Skeletal muscle satellite cell (primary cell): ENCODE data around the gene PARM1.

Experiments
- H3K27me3 ChIP-seq: 2 replicates; pipeline ENCODE4 v1.7.0; 2013; ENCODE audit warnings: low read length; ENCODE audit not compliant: control insufficient read depth, insufficient read depth
- H3K36me3 ChIP-seq: 2 replicates; pipeline ENCODE4 v1.7.0; 2013; ENCODE audit warnings: mild to moderate bottlenecking, control low read depth, low read length; ENCODE audit not compliant: insufficient read depth
- H3K4me1 ChIP-seq: 2 replicates; pipeline ENCODE4 v1.7.0; 2013; ENCODE audit warnings: low read length; ENCODE audit not compliant: control insufficient read depth, insufficient read depth
- H3K4me2 ChIP-seq: 2 replicates; pipeline ENCODE4 v1.7.0; 2013; ENCODE audit warnings: mild to moderate bottlenecking, low read length
- H3K4me3 ChIP-seq: 2 replicates; pipeline ENCODE4 v1.7.0; 2013; ENCODE audit warnings: low read length
- H3K9ac ChIP-seq: 2 replicates; pipeline ENCODE4 v1.7.0; 2013; ENCODE audit warnings: mild to moderate bottlenecking, low read depth, low read length, moderate library complexity
- H3K9me3 ChIP-seq: replicated peaks from 2 replicates; pipeline ENCODE4 v1.7.0; 2013; ENCODE audit warnings: mild to moderate bottlenecking, control low read depth, low read length

Gene PARM1

DNA sequence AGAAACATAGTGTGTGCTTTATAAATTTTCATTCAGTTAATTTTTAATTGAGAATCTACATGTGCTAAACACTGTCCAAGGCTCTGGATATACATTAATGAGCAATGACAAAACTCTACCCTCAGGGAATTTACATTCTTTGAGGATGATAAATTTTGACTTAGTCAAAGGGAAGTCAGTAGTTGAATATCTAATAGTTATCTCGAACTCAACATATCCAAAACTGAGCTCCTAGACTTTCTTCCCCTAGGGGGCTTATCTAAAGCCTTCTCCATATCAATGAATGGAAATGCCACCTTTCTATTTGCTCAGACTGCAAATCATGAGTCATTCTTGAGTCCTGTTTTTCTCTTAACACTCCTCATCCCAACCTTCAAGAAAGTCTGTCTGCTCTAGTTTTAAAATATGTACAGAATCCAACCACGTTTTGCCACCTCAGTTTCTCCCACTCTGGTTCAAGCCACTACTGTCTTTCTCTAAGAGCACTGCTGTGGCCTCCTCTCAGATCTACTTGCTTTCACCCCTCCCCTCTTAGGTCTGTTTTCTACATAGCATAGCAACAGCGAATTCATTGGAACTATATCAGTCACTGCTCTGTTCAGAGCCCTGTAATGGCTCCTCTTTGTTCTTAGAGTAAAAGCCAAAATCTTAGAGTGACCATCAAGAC, 9.5 kb downstream of the PARM1 start:
- Histone ChIP-seq H3K4me1 (no peaks in the 10 kb centered on the region), H3K4me3 (no peak overlapping the region), H3K27me3 (peaks cover 14% of the 10 kb centered on the region), H3K9ac (no peak overlapping the region), H3K9me3 (no peaks in the 10 kb centered on the region), H3K4me2 (no peak overlapping the region), H3K36me3 (no peaks in the 10 kb centered on the region)

- Histone ChIP-seq H3K9ac (no peak overlapping the region), H3K27me3 (peaks cover 9% of the 10 kb centered on the region), H3K9me3 (no peaks in the 10 kb centered on the region), H3K4me2 (no peak overlapping the region), H3K36me3 (no peaks in the 10 kb centered on the region), H3K4me1 (no peaks in the 10 kb centered on the region), H3K4me3 (no peak overlapping the region)
Observed at GRCh38 chr4:74942918-74943253, 10.0 kb downstream of the PARM1 start.

DNA sequence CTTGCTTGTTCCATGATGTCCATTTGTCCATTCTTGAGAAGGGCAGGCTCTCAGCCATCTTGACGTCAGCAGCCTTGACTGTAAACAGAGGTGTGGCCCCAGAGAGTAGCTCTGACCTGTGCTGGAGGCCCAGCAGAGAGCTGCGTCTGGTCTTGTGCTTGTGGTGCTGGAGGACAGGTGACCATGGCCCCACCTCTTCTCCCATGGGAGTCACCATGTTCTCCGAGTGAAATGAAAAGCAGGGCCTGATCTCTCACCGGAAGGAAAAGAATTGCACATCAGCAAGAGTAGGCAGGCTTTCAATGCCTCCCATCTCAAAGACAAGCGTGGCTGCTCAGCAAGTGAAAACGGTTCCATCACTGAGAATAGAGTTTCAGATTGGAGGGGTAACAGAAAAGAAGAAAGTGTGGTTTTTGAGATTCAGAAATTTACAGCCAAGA, 11.5 kb downstream of the PARM1 start:
- H3K4me3 ChIP-seq, result no peak overlapping the region
- no peaks in the 10 kb centered on the region for H3K9me3 ChIP-seq
- no peak overlapping the region for H3K9ac ChIP-seq
- H3K4me2 ChIP-seq, result no peak overlapping the region
- peaks cover under 1% of the 10 kb centered on the region for H3K27me3 ChIP-seq
- H3K36me3 ChIP-seq, result no peaks in the 10 kb centered on the region
- no peaks in the 10 kb centered on the region for H3K4me1 ChIP-seq

GRCh38 chr4:74946196-74946595, 13.3 kb downstream of the PARM1 start:
- no peak overlapping the region for H3K4me2 ChIP-seq
- no peak overlapping the region for H3K9ac ChIP-seq
- H3K27me3 ChIP-seq, result no peaks in the 10 kb centered on the region
- no peaks in the 10 kb centered on the region for H3K4me1 ChIP-seq
- no peaks in the 10 kb centered on the region for H3K36me3 ChIP-seq
- H3K9me3 ChIP-seq, result no peaks in the 10 kb centered on the region
- no peak overlapping the region for H3K4me3 ChIP-seq

GRCh38 chr4:74947798-74948197, 14.9 kb downstream of the PARM1 start:
- Histone ChIP-seq H3K4me1 (no peaks in the 10 kb centered on the region), H3K9me3 (no peaks in the 10 kb centered on the region), H3K36me3 (no peaks in the 10 kb centered on the region), H3K4me2 (no peak overlapping the region), H3K27me3 (no peaks in the 10 kb centered on the region), H3K9ac (no peak overlapping the region), H3K4me3 (no peak overlapping the region)

GRCh38 chr4:74948236-74948635, 15.3 kb downstream of the PARM1 start:
- Histone ChIP-seq H3K4me2 (no peak overlapping the region), H3K27me3 (no peaks in the 10 kb centered on the region), H3K9me3 (no peaks in the 10 kb centered on the region), H3K9ac (no peak overlapping the region), H3K4me1 (no peaks in the 10 kb centered on the region), H3K36me3 (no peaks in the 10 kb centered on the region), H3K4me3 (no peak overlapping the region)

GRCh38 chr4:74950200-74950599, 17.3 kb downstream of the PARM1 start:
- Histone ChIP-seq H3K4me2 (no peak overlapping the region), H3K9ac (no peak overlapping the region), H3K4me1 (no peaks in the 10 kb centered on the region), H3K36me3 (no peaks in the 10 kb centered on the region), H3K9me3 (no peaks in the 10 kb centered on the region), H3K27me3 (no peaks in the 10 kb centered on the region), H3K4me3 (no peak overlapping the region)

- no peak overlapping the region for H3K4me2 ChIP-seq
- no peaks in the 10 kb centered on the region for H3K36me3 ChIP-seq
- H3K4me1 ChIP-seq, result no peaks in the 10 kb centered on the region
- H3K4me3 ChIP-seq, result no peak overlapping the region
- H3K9me3 ChIP-seq, result no peaks in the 10 kb centered on the region
- no peak overlapping the region for H3K9ac ChIP-seq
- H3K27me3 ChIP-seq, result no peaks in the 10 kb centered on the region
Observed at GRCh38 chr4:74950882-74951281, 18.0 kb downstream of the PARM1 start.

- Histone ChIP-seq H3K36me3 (no peaks in the 10 kb centered on the region), H3K4me2 (no peak overlapping the region), H3K27me3 (no peaks in the 10 kb centered on the region), H3K9me3 (no peaks in the 10 kb centered on the region), H3K4me3 (no peak overlapping the region), H3K4me1 (no peaks in the 10 kb centered on the region), H3K9ac (no peak overlapping the region)
Observed at GRCh38 chr4:74953647-74954046, 20.7 kb downstream of the PARM1 start.

GRCh38 chr4:74958881-74959280, 26.0 kb downstream of the PARM1 start:
- Histone ChIP-seq H3K36me3 (no peaks in the 10 kb centered on the region), H3K4me2 (no peak overlapping the region), H3K9ac (no peak overlapping the region), H3K4me3 (no peak overlapping the region), H3K27me3 (no peaks in the 10 kb centered on the region), H3K9me3 (no peaks in the 10 kb centered on the region), H3K4me1 (no peaks in the 10 kb centered on the region)

DNA sequence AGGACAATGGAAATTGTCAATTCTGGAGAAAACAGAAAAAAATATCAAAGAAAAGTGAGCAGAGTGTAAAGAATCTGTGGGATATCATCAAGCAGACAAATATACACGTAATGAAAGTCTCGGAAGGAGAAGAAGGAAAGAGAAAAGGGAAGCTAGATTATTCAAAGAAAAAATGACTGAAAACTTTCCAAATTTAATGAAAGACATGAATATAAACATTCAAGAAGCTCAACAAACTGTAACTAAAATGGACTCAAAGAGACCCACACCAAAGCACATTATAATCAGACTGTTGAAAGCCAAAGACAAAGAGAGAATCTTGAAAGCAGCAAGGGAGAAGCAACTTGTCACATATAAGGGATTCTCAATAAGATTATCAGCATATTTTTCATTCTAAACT, 28.3 kb downstream of the PARM1 start:
- Histone ChIP-seq H3K4me1 (no peaks in the 10 kb centered on the region), H3K9me3 (no peaks in the 10 kb centered on the region), H3K9ac (no peak overlapping the region), H3K27me3 (no peaks in the 10 kb centered on the region), H3K4me2 (no peak overlapping the region), H3K36me3 (no peaks in the 10 kb centered on the region), H3K4me3 (no peak overlapping the region)

DNA sequence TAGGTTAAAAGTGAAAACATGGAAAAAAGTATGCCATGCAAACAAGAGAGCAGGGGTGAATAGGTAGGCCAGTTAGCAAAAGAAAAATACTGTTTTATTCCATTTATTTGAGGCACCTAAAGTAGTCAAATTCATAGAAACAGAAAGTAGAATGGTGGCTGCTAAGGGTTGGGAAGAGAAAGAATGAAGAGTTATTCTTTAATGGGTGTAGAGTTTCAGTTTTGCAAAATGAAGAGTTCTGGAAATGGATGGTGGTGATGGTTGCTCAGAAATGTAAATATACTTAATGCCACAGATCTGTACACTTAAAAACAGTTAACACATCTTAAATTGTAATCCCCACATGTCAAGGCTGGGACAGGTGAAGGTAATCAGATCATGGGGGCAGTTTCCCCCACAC, 29.7 kb downstream of the PARM1 start:
- Histone ChIP-seq H3K9me3 (no peaks in the 10 kb centered on the region), H3K4me3 (no peak overlapping the region), H3K27me3 (no peaks in the 10 kb centered on the region), H3K4me2 (no peak overlapping the region), H3K4me1 (no peaks in the 10 kb centered on the region), H3K9ac (no peak overlapping the region), H3K36me3 (no peaks in the 10 kb centered on the region)
